ENCODE data around the gene ITPK1. TPM values are rescaled to one million over a fixed set of nuclear protein-coding genes. Genes with fewer than 3 reads are reported as not detected.

Gene ITPK1
- total and polyA plus RNA-seq, 2 experiments from 2014 or later = 35.9 to 101 TPM

DNA sequence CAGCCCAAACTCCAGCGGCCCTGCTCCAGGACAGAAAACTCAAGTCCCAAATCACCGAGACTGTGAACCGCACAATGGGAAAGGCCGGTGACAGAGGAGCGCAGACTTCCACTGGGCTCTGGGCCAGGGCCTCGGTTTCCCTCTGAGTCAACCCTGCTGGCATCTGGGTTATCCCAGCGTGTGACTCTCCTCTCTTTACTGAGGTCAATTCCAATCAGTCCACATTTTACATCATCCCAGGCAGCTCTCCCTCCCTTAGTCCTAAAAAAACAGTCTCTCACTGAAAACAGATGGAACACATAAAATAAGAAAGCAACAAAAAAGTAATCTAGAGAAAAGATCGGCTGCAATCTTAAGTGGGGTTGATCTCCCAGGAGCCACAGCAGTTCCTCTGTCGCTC is 36.9 kb downstream of the ITPK1 start (continued):
- TF ChIP-seq, protein P1, sequence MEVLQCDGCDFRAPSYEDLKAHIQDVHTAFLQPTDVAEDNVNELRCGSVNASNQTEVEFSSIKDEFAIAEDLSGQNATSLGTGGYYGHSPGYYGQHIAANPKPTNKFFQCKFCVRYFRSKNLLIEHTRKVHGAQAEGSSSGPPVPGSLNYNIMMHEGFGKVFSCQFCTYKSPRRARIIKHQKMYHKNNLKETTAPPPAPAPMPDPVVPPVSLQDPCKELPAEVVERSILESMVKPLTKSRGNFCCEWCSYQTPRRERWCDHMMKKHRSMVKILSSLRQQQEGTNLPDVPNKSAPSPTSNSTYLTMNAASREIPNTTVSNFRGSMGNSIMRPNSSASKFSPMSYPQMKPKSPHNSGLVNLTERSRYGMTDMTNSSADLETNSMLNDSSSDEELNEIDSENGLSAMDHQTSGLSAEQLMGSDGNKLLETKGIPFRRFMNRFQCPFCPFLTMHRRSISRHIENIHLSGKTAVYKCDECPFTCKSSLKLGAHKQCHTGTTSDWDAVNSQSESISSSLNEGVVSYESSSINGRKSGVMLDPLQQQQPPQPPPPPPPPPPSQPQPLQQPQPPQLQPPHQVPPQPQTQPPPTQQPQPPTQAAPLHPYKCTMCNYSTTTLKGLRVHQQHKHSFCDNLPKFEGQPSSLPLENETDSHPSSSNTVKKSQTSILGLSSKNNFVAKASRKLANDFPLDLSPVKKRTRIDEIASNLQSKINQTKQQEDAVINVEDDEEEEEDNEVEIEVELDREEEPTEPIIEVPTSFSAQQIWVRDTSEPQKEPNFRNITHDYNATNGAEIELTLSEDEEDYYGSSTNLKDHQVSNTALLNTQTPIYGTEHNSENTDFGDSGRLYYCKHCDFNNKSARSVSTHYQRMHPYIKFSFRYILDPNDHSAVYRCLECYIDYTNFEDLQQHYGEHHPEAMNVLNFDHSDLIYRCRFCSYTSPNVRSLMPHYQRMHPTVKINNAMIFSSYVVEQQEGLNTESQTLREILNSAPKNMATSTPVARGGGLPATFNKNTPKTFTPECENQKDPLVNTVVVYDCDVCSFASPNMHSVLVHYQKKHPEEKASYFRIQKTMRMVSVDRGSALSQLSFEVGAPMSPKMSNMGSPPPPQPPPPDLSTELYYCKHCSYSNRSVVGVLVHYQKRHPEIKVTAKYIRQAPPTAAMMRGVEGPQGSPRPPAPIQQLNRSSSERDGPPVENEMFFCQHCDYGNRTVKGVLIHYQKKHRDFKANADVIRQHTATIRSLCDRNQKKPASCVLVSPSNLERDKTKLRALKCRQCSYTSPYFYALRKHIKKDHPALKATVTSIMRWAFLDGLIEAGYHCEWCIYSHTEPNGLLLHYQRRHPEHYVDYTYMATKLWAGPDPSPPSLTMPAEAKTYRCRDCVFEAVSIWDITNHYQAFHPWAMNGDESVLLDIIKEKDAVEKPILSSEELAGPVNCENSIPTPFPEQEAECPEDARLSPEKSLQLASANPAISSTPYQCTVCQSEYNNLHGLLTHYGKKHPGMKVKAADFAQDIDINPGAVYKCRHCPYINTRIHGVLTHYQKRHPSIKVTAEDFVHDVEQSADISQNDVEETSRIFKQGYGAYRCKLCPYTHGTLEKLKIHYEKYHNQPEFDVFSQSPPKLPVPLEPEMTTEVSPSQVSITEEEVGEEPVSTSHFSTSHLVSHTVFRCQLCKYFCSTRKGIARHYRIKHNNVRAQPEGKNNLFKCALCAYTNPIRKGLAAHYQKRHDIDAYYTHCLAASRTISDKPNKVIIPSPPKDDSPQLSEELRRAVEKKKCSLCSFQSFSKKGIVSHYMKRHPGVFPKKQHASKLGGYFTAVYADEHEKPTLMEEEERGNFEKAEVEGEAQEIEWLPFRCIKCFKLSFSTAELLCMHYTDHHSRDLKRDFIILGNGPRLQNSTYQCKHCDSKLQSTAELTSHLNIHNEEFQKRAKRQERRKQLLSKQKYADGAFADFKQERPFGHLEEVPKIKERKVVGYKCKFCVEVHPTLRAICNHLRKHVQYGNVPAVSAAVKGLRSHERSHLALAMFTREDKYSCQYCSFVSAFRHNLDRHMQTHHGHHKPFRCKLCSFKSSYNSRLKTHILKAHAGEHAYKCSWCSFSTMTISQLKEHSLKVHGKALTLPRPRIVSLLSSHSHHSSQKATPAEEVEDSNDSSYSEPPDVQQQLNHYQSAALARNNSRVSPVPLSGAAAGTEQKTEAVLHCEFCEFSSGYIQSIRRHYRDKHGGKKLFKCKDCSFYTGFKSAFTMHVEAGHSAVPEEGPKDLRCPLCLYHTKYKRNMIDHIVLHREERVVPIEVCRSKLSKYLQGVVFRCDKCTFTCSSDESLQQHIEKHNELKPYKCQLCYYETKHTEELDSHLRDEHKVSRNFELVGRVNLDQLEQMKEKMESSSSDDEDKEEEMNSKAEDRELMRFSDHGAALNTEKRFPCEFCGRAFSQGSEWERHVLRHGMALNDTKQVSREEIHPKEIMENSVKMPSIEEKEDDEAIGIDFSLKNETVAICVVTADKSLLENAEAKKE (CRISPR knock-in tag; IDR thresholded peaks at IDR 0.05) = no peak

DNA sequence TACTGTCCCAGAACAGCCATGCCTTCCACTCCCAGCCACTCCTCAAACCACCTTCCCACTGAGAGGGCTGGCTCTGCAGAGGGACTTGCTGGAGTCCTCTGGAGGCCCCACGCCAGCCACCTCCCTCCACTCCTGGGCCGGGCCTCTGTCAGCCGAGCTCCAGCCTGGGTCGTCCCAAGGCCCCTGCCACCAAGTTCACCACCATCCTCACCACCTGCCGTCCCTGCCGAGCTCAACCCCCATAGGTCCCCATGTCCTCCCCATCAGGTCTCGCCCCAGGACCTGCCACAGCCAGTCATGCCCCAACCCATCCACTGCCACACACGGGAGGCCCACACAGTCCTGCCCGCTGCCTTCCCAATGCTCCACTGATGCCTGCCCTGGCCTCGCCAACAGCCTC is 39.0 kb downstream of the ITPK1 start:
- Mint-ChIP-seq H3K27ac (peak overlapping the region; percentile 47), H3K27me3 (ENCODE audit: insufficient read depth, low read depth, poor library complexity) (peaks cover 14% of the 10 kb centered on the region), H3K4me3 (no peak overlapping the region; the same call in 2 of the 3 replicates), H3K36me3 (ENCODE audit: low read depth) (peaks cover 9% of the 10 kb centered on the region; the same call in 2 of the 3 replicates), H3K4me1 (peaks cover 27% of the 10 kb centered on the region), H3K9me3 (no peaks in the 10 kb centered on the region)
- no peak overlapping the region for H3K4me3 ChIP-seq
- no peaks in the 10 kb centered on the region for H3F3A ChIP-seq (replicated peaks; ENCODE audit: low read depth)
- no peaks in the 10 kb centered on the region for H3K27me3 ChIP-seq (ENCODE audit: insufficient read depth)
- H3K27ac ChIP-seq (ENCODE audit: low read depth) = no peak overlapping the region
- H3K4me1 ChIP-seq (ENCODE audit: insufficient read depth) = no peaks in the 10 kb centered on the region
- DNase-seq (ENCODE audit: low spot score) = no peak
- peaks cover 3% of the 10 kb centered on the region; the same call in 1 of the 2 replicates for H3K9me2 ChIP-seq (ENCODE audit: insufficient read depth)
- no peak overlapping the region for H2AFZ ChIP-seq
- no peaks in the 10 kb centered on the region for H3K36me3 ChIP-seq (ENCODE audit: insufficient read depth)
- H4K20me1 ChIP-seq (replicated peaks; ENCODE audit: insufficient read depth) = peaks cover 26% of the 10 kb centered on the region
- H3K79me2 ChIP-seq (replicated peaks; ENCODE audit: insufficient read depth) = peaks cover 64% of the 10 kb centered on the region
- ATAC-seq = no peak; the same call in 2 of the 3 replicates
- no peak overlapping the region for H3K4me2 ChIP-seq
- TF ChIP-seq, protein P2, sequence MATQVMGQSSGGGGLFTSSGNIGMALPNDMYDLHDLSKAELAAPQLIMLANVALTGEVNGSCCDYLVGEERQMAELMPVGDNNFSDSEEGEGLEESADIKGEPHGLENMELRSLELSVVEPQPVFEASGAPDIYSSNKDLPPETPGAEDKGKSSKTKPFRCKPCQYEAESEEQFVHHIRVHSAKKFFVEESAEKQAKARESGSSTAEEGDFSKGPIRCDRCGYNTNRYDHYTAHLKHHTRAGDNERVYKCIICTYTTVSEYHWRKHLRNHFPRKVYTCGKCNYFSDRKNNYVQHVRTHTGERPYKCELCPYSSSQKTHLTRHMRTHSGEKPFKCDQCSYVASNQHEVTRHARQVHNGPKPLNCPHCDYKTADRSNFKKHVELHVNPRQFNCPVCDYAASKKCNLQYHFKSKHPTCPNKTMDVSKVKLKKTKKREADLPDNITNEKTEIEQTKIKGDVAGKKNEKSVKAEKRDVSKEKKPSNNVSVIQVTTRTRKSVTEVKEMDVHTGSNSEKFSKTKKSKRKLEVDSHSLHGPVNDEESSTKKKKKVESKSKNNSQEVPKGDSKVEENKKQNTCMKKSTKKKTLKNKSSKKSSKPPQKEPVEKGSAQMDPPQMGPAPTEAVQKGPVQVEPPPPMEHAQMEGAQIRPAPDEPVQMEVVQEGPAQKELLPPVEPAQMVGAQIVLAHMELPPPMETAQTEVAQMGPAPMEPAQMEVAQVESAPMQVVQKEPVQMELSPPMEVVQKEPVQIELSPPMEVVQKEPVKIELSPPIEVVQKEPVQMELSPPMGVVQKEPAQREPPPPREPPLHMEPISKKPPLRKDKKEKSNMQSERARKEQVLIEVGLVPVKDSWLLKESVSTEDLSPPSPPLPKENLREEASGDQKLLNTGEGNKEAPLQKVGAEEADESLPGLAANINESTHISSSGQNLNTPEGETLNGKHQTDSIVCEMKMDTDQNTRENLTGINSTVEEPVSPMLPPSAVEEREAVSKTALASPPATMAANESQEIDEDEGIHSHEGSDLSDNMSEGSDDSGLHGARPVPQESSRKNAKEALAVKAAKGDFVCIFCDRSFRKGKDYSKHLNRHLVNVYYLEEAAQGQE (IDR thresholded peaks at IDR 0.05; ENCODE audit: unreplicated experiment) = no peak
- no peak for TF ChIP-seq CREB1 (CRISPR knock-in tag; IDR thresholded peaks at IDR 0.05; ENCODE audit: low read depth)
- TF ChIP-seq ETS1 (IDR thresholded peaks at IDR 0.05) = no peak
- TF ChIP-seq STAT1 (IDR thresholded peaks at IDR 0.05; ENCODE audit: unreplicated experiment) = no peak
- TF ChIP-seq ZNF331 (CRISPR knock-in tag; IDR thresholded peaks at IDR 0.05; ENCODE audit: low read depth) = no peak
- TF ChIP-seq JUNB (IDR thresholded peaks at IDR 0.05; ENCODE audit: unreplicated experiment) = no peak
- no peak for TF ChIP-seq NANOG (IDR thresholded peaks at IDR 0.05; ENCODE audit: borderline replicate concordance)
- TF ChIP-seq EZH2phosphoT487 (IDR thresholded peaks at IDR 0.05; ENCODE audit: unreplicated experiment) = no peak
- TF ChIP-seq CTCF (conservative IDR thresholded peaks at IDR 0.05; ENCODE audit: low read depth in 2 of 2) = no peak
- no peak for TF ChIP-seq POLR2AphosphoS5 (IDR thresholded peaks at IDR 0.05; ENCODE audit: low read depth)

Data from GM23338 (cell line).